Cardiac ventricle fibroblast (primary cell): Measurements from ENCODE around the gene NXF3. TPM values are rescaled to one million over a fixed set of nuclear protein-coding genes. Genes with fewer than 3 reads are reported as not detected.

Experiments
- total RNA-seq: library from RNA; depleted of rRNA; stranded (reverse); fragments of >200 nt; gene quantifications from 2 replicates; pipeline ENCODE4 v1.2.3, GENCODE V29; 2015

The NXF3 gene, protein sequence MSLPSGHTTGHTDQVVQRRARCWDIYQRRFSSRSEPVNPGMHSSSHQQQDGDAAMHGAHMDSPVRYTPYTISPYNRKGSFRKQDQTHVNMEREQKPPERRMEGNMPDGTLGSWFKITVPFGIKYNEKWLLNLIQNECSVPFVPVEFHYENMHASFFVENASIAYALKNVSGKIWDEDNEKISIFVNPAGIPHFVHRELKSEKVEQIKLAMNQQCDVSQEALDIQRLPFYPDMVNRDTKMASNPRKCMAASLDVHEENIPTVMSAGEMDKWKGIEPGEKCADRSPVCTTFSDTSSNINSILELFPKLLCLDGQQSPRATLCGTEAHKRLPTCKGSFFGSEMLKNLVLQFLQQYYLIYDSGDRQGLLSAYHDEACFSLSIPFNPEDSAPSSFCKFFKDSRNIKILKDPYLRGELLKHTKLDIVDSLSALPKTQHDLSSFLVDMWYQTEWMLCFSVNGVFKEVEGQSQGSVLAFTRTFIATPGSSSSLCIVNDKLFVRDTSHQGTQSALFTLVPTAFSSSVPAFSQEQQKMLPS
- not detected in 2 replicates for total RNA-seq

DNA sequence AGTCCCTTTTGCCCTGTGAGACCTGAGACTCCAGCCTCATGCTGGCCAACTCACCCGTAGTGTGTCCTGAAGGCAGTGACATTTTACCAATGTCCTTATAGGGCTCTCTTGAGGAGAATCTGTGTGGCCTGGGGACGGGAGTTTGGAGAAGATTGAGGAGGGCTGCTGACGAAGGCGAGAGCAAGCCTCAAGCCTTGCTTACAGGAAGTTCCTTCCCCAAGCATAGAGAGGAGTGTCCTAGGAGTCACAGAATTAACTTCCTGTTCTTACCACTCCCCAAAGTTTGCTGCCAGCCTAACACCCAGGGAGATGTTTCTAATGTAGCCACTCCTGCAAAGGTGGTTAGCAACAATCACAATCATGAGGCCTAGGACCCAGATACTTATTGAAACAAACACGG, at the start of gene NXF3:
Gene NXF3, minus strand, starts transcription at position 202 of the 400 bp plus-strand sequence. Its CDS starts 120 bp downstream, at position 82.

DNA sequence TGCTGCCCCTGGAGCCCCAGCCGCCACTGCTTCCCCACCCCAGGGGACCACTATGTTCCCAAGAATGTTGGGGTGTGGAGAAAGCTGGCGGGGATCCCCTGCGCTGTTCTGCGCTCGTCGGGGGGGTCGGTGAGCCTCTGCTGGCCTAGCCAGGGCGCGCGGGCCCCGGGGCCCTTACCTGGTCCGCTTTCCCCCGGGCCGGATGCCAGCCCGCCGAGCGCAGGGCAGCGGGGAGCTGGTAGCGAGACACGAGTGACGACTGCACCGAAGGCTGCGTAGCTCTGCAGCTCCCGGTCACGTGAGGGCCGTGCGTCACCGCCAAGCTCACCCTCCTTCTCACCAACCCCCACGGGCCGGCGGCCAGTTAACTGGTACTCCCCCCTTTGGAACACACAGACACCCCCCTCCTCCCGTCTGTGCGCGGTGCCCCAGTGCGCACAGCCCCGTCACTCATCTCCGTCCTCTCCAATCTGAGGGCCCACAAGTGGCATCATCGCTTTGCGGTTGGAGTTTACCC, 29.0 kb downstream of the NXF3 start, which contains the start of gene BEX1:
Gene BEX1, minus strand, starts transcription at position 254 of the 517 bp plus-strand sequence. CDS start 897 bp downstream, outside the sequence.

Other genes with a start within 250 kb of the NXF3 start
- 0.50 and 0.83 TPM in 2 replicates for gene RAB40AL, start 155.9 kb downstream of the NXF3 start, total RNA-seq
- gene BEX1, start 29.0 kb downstream of the NXF3 start, total RNA-seq, result not detected in 2 replicates
- 16.7 and 17.5 TPM in 2 replicates for gene BEX4, start 122.0 kb upstream of the NXF3 start, total RNA-seq
- gene TCEAL8, start 162.0 kb upstream of the NXF3 start, total RNA-seq, result 97.5 and 101 TPM in 2 replicates
- not detected in 2 replicates for gene TCEAL5, start 183.6 kb upstream of the NXF3 start, total RNA-seq
- gene BEX2, start 217.8 kb upstream of the NXF3 start, total RNA-seq, result not detected in 2 replicates
- 6.4 and 8.0 TPM in 2 replicates for gene TCEAL7, start 237.1 kb upstream of the NXF3 start, total RNA-seq